ENCODE measurements around the gene LRRIQ1.

LRRIQ1 gene

GRCh38 chr12:85277900-85278597 is 241.9 kb downstream of the LRRIQ1 start:
- no peak overlapping the region for H3K27ac ChIP-seq (ENCODE audit: low read depth in 2 of 2, low read length in 2 of 2)
- H3K9me3 ChIP-seq (ENCODE audit: control insufficient read depth in 2 of 2, low read length in 2 of 2) = no peaks in the 10 kb centered on the region
- H3K9ac ChIP-seq (ENCODE audit: low read depth in 1 of 2, low read length in 2 of 2) = no peak overlapping the region
- H3K4me3 ChIP-seq (ENCODE audit: low read length in 2 of 2) = no peak overlapping the region
- H3K4me1 ChIP-seq (ENCODE audit: control insufficient read depth in 2 of 2, insufficient read depth in 2 of 2, low read length in 2 of 2) = peaks cover 0 to 7% of the 10 kb centered on the region in 2 donors
- H3K27me3 ChIP-seq (ENCODE audit: control insufficient read depth in 2 of 2, insufficient read depth in 2 of 2, low read length in 2 of 2) = peaks cover 53 to 61% of the 10 kb centered on the region in 2 donors
- H3K36me3 ChIP-seq (ENCODE audit: control insufficient read depth in 2 of 2, insufficient read depth in 2 of 2, low read length in 2 of 2) = no peaks in the 10 kb centered on the region

GRCh38 chr12:85278598-85279448 is 242.7 kb downstream of the LRRIQ1 start:
- Histone ChIP-seq H3K36me3 (ENCODE audit: control insufficient read depth in 2 of 2, insufficient read depth in 2 of 2, low read length in 2 of 2) (no peaks in the 10 kb centered on the region), H3K9me3 (ENCODE audit: control insufficient read depth in 2 of 2, low read length in 2 of 2) (no peaks in the 10 kb centered on the region), H3K4me3 (ENCODE audit: low read length in 2 of 2) (no peak overlapping the region), H3K9ac (ENCODE audit: low read depth in 1 of 2, low read length in 2 of 2) (no peak overlapping the region), H3K4me1 (ENCODE audit: control insufficient read depth in 2 of 2, insufficient read depth in 2 of 2, low read length in 2 of 2) (peaks cover 0 to 7% of the 10 kb centered on the region in 2 donors), H3K27me3 (ENCODE audit: control insufficient read depth in 2 of 2, insufficient read depth in 2 of 2, low read length in 2 of 2) (peaks cover 51 to 60% of the 10 kb centered on the region in 2 donors), H3K27ac (ENCODE audit: low read depth in 2 of 2, low read length in 2 of 2) (no peak overlapping the region)

DNA sequence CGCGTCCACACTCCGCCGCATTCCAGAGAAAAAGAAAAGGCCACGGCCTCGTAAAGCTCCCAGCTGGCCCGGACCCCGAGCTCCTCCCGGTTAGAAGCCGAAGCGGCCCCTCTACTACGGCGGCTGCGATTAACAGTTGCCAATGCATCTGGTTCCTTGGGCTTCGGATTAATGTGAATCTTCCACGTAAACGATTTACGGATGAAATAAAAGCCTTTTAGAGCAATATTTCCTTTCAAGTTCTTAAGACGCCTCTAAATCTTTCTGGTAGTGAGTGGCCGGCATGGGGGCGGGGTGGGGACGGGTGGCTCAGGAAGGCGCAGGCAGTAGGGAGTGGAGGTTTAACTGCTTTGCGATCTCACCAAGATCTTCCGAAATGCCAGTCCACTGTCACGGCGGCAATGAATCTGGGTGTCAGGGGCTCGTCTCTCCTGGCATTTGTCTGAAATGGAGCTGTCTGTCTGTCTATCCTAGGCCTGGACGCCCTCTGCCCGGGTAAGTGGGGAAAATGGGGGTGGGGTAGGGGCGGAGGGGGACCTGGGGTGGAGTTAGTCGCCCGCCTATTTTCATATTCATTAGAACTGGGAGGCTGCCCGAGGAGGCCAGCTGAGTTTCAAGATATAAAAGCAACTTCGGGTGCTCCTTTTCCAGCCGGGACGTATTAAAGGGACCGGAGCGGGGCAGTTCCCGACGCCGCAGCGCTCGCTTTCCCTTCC is 243.5 kb downstream of the LRRIQ1 start:
- Histone ChIP-seq H3K9me3 (ENCODE audit: control insufficient read depth in 2 of 2, low read length in 2 of 2) (no peaks in the 10 kb centered on the region), H3K36me3 (ENCODE audit: control insufficient read depth in 2 of 2, insufficient read depth in 2 of 2, low read length in 2 of 2) (no peaks in the 10 kb centered on the region), H3K27me3 (ENCODE audit: control insufficient read depth in 2 of 2, insufficient read depth in 2 of 2, low read length in 2 of 2) (peaks cover 46 to 56% of the 10 kb centered on the region in 2 donors), H3K9ac (ENCODE audit: low read depth in 1 of 2, low read length in 2 of 2) (no peak overlapping the region), H3K4me3 (ENCODE audit: low read length in 2 of 2) (peak overlapping the region; percentile 57 to 72), H3K27ac (ENCODE audit: low read depth in 2 of 2, low read length in 2 of 2) (no peak overlapping the region), H3K4me1 (ENCODE audit: control insufficient read depth in 2 of 2, insufficient read depth in 2 of 2, low read length in 2 of 2) (peaks cover 0 to 7% of the 10 kb centered on the region in 2 donors)

DNA sequence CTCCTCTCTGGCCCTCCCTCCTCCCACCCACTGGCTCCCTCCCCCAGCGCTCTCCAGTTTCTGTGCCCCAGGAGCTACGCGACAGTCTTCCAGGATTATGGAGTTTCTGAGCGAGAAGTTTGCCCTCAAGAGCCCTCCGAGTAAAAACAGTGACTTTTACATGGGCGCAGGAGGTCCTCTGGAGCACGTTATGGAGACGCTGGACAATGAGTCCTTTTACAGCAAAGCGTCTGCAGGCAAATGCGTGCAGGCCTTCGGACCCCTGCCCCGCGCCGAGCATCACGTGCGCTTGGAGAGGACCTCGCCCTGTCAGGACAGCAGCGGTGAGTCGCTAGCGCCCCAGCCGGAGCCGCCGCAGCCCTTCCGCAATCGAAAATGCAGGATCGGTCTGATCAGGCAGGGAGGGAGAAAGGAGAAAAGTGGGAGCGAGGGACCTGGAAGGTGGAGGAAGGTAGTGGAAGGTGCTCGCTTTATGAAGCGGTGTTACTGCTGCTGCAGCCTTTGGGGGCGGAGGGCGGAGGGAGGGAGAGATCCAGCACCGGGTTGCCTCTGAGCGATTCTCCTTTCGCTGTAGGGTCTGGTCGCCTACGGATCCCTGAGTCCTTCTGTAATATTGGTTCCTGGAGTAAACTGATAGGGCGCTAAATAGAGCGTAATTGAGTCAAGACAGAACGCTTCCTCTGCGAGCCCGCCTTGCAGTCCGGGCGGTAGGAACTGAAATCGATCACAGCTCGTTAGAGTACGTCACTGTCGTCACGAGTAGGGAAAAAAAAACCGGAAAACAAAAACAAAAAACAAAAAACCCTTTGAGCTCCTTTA is 244.2 kb downstream of the LRRIQ1 start, which contains the start of gene ALX1:
TSS of gene ALX1 (plus strand) at position 56 of the 819 bp plus-strand sequence. CDS start at position 98, 42 bp downstream.
- peaks cover 44 to 56% of the 10 kb centered on the region in 2 donors for H3K27me3 ChIP-seq (ENCODE audit: control insufficient read depth in 2 of 2, insufficient read depth in 2 of 2, low read length in 2 of 2)
- no peaks in the 10 kb centered on the region for H3K9me3 ChIP-seq (ENCODE audit: control insufficient read depth in 2 of 2, low read length in 2 of 2)
- H3K36me3 ChIP-seq (ENCODE audit: control insufficient read depth in 2 of 2, insufficient read depth in 2 of 2, low read length in 2 of 2) = no peaks in the 10 kb centered on the region
- peaks cover 0 to 7% of the 10 kb centered on the region in 2 donors for H3K4me1 ChIP-seq (ENCODE audit: control insufficient read depth in 2 of 2, insufficient read depth in 2 of 2, low read length in 2 of 2)
- peak within 1 kb of the TSS; percentile 57 to 72 for H3K4me3 ChIP-seq (ENCODE audit: low read length in 2 of 2)
- no peak within 1 kb of the TSS for H3K27ac ChIP-seq (ENCODE audit: low read depth in 2 of 2, low read length in 2 of 2)
- no peak within 1 kb of the TSS for H3K9ac ChIP-seq (ENCODE audit: low read depth in 1 of 2, low read length in 2 of 2)

- Histone ChIP-seq H3K27ac (ENCODE audit: low read depth in 2 of 2, low read length in 2 of 2) (no peak overlapping the region), H3K27me3 (ENCODE audit: control insufficient read depth in 2 of 2, insufficient read depth in 2 of 2, low read length in 2 of 2) (peaks cover 42 to 56% of the 10 kb centered on the region in 2 donors), H3K4me3 (ENCODE audit: low read length in 2 of 2) (peak overlapping the region; percentile 57 to 72), H3K9ac (ENCODE audit: low read depth in 1 of 2, low read length in 2 of 2) (no peak overlapping the region), H3K9me3 (ENCODE audit: control insufficient read depth in 2 of 2, low read length in 2 of 2) (no peaks in the 10 kb centered on the region), H3K36me3 (ENCODE audit: control insufficient read depth in 2 of 2, insufficient read depth in 2 of 2, low read length in 2 of 2) (no peaks in the 10 kb centered on the region), H3K4me1 (ENCODE audit: control insufficient read depth in 2 of 2, insufficient read depth in 2 of 2, low read length in 2 of 2) (peaks cover 0 to 7% of the 10 kb centered on the region in 2 donors)
Observed at GRCh38 chr12:85280984-85281630, 245.0 kb downstream of the LRRIQ1 start.

GRCh38 chr12:85281636-85282312 is 245.6 kb downstream of the LRRIQ1 start:
- H3K27me3 ChIP-seq (ENCODE audit: control insufficient read depth in 2 of 2, insufficient read depth in 2 of 2, low read length in 2 of 2) = peaks cover 42 to 54% of the 10 kb centered on the region in 2 donors
- H3K4me3 ChIP-seq (ENCODE audit: low read length in 2 of 2) = no peak overlapping the region
- H3K4me1 ChIP-seq (ENCODE audit: control insufficient read depth in 2 of 2, insufficient read depth in 2 of 2, low read length in 2 of 2) = peaks cover 0 to 7% of the 10 kb centered on the region in 2 donors
- H3K9ac ChIP-seq (ENCODE audit: low read depth in 1 of 2, low read length in 2 of 2) = no peak overlapping the region
- no peaks in the 10 kb centered on the region for H3K9me3 ChIP-seq (ENCODE audit: control insufficient read depth in 2 of 2, low read length in 2 of 2)
- no peak overlapping the region for H3K27ac ChIP-seq (ENCODE audit: low read depth in 2 of 2, low read length in 2 of 2)
- no peaks in the 10 kb centered on the region for H3K36me3 ChIP-seq (ENCODE audit: control insufficient read depth in 2 of 2, insufficient read depth in 2 of 2, low read length in 2 of 2)

- Histone ChIP-seq H3K36me3 (ENCODE audit: control insufficient read depth in 2 of 2, insufficient read depth in 2 of 2, low read length in 2 of 2) (no peaks in the 10 kb centered on the region), H3K4me1 (ENCODE audit: control insufficient read depth in 2 of 2, insufficient read depth in 2 of 2, low read length in 2 of 2) (peaks cover 0 to 7% of the 10 kb centered on the region in 2 donors), H3K9me3 (ENCODE audit: control insufficient read depth in 2 of 2, low read length in 2 of 2) (no peaks in the 10 kb centered on the region), H3K27ac (ENCODE audit: low read depth in 2 of 2, low read length in 2 of 2) (no peak overlapping the region), H3K4me3 (ENCODE audit: low read length in 2 of 2) (no peak overlapping the region), H3K27me3 (ENCODE audit: control insufficient read depth in 2 of 2, insufficient read depth in 2 of 2, low read length in 2 of 2) (peaks cover 29 to 41% of the 10 kb centered on the region in 2 donors), H3K9ac (ENCODE audit: low read depth in 1 of 2, low read length in 2 of 2) (no peak overlapping the region)
Observed at GRCh38 chr12:85283560-85283959, 247.4 kb downstream of the LRRIQ1 start.

All from mucosa of rectum (tissue), 2 donors.